ENCODE data around the gene NAA60. TPM values are rescaled to one million over a fixed set of nuclear protein-coding genes. Genes with fewer than 3 reads are reported as not detected.

Gene NAA60
- 40.2 to 59.7 TPM (median 55.5 TPM) in 5 replicates for total RNA-seq (2022; extraction: Qiagen RNA extraction)

DNA sequence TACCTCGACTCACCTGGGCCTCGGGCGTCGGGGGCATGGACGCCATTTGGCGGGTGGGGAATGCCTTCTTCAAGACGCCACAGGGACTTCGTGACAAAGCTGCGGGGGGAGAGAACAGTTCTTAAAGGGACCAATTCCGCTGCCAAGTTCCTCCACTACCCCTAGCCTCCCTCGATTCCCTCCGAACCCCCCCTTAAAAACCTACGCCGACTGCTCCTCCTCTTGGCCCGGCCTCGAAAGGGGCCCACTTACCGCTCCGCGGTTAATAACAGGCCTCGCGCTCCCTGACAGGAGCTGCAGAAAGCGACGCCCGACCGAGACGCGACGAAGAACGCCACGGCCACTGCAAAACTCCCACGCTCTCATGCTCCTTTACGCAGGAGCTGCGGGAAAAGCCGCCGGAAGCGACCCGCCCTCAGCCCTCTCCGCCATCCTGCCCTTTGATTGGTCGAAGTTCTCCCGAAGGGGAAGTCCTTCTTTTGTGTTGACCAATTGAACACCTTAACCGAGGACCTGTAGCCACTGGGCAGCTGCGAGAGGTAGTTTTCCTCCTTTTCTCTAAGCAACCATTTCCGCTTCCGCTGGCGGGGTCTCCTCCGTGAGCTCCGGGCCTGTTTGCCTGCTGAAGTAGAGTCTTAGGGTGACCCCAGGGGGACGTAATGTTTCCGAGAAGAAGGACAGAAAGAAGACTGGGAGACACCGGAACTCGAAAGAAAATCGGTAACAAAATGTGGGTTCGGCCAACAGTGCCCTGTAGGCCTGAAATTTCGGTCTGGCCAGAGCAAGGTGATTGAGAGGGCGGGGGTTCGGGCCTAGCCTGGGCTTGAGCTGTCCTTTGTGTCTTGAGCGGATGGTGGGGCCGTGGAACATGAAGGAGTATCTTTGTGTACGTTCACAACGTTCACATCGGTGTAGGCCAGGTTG lies at the start of gene NAA60, which contains the start of gene ZNF597:
Gene NAA60, plus strand, starts transcription at position 573 of the 924 bp plus-strand sequence. CDS start 32,548 bp downstream, outside the sequence.
Gene ZNF597, minus strand, starts transcription at position 397 of the 924 bp plus-strand sequence. Its CDS starts 351 bp downstream, at position 46.

DNA sequence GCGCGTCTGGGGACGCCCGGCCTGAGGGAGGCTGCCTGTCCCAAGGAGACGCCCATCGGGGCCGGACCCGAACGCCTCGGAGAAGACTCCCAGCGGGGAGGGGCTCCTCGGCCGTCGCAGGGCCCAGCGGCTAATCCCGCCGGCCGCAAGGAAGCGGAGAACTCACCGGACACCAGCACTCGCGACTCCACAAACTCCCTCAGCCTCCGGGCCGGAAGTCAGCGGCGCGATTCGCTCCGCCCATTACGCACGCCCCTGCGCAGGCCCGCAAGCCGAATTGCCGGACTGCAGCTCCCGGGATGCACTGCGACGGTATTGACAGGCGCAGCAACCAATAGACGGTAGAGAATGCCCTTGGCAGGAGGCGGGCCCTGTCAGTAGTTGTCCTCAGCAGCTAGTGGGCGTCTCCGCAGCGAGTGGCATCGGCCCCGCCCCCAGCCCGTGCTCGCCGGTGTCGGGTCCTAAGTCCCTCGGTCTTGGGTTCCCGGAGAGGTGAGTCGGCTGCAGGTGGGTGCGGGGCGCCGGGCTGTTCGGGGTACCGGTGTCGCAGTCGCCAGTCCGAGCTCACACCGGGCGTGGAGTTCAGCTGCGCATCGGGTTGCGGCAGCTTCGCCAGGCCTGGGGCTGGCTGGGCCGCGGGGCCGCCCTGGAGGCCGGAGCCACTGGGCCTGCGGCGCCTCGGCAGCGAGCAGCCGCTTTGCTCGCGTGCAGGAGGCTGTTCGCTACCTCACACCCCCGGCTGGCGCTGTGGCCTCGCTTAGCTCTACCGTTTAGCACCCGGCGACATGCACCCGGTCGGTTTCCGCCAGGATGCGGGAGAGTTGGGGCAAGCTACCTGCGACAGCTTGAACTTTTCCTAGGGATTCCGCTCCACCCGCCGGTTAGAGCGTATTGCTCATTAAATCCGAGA lies 42.4 kb upstream of the NAA60 start, which contains the start of the genes ZNF174 and ZSCAN32:
Gene ZNF174, plus strand, starts transcription at position 437 of the 910 bp plus-strand sequence. CDS start 790 bp downstream, outside the sequence.
Gene ZSCAN32, minus strand, starts transcription at position 226 of the 910 bp plus-strand sequence. CDS start 3,447 bp downstream, outside the sequence.

GRCh38 chr16:3495176-3495575 lies 51.7 kb downstream of the NAA60 start, which contains the start of gene C16orf90:
C16orf90 (minus strand) TSS chr16:3495489; CDS start chr16:3495421, 68 bp downstream.

Other genes starting within 250 kb of the NAA60 start
- gene ZNF200, start 208.5 kb upstream of the NAA60 start, total RNA-seq (2022; extraction: Qiagen RNA extraction): 7.8 to 9.4 TPM (median 8.4 TPM) in 5 replicates
- gene MEFV, start 187.0 kb upstream of the NAA60 start, total RNA-seq (2022; extraction: Qiagen RNA extraction): 0.03 to 0.07 TPM (median 0.07 TPM) in 3 of 5 replicates, not detected in the others
- 33.5 to 40.1 TPM (median 37.6 TPM) in 5 replicates for gene ZNF263, start 160.2 kb upstream of the NAA60 start, total RNA-seq (2022; extraction: Qiagen RNA extraction)
- 0.80 to 2.0 TPM (median 1.4 TPM) in 5 replicates for gene TIGD7, start 138.2 kb upstream of the NAA60 start, total RNA-seq (2022; extraction: Qiagen RNA extraction)
- 9.7 to 11.9 TPM (median 9.9 TPM) in 5 replicates for gene ZNF75A, start 138.2 kb upstream of the NAA60 start, total RNA-seq (2022; extraction: Qiagen RNA extraction)
- not detected in 5 replicates for gene OR2C1, start 87.8 kb upstream of the NAA60 start, total RNA-seq (2022; extraction: Qiagen RNA extraction)
- 11.5 to 16.5 TPM (median 15.6 TPM) in 5 replicates for gene ZSCAN32, start 42.7 kb upstream of the NAA60 start, total RNA-seq (2022; extraction: Qiagen RNA extraction)
- 11.8 to 13.7 TPM (median 13.3 TPM) in 5 replicates for gene ZNF174, start 42.5 kb upstream of the NAA60 start, total RNA-seq (2022; extraction: Qiagen RNA extraction)
- gene ZNF597, start 176 bp upstream of the NAA60 start, total RNA-seq (2022; extraction: Qiagen RNA extraction): 0.90 to 1.4 TPM (median 1.1 TPM) in 5 replicates
- gene C16orf90, start 51.8 kb downstream of the NAA60 start, total RNA-seq (2022; extraction: Qiagen RNA extraction): not detected in 5 replicates
- 19.0 to 24.2 TPM (median 20.4 TPM) in 5 replicates for gene CLUAP1, start 57.3 kb downstream of the NAA60 start, total RNA-seq (2022; extraction: Qiagen RNA extraction)
- gene NLRC3, start 133.7 kb downstream of the NAA60 start, total RNA-seq (2022; extraction: Qiagen RNA extraction): 0.01 to 0.05 TPM (median 0.02 TPM) in 4 of 5 replicates, not detected in the other
- gene SLX4, start 167.9 kb downstream of the NAA60 start, total RNA-seq (2022; extraction: Qiagen RNA extraction): 3.4 to 6.6 TPM (median 5.8 TPM) in 5 replicates
- 1.6 to 4.2 TPM (median 3.9 TPM) in 5 replicates for gene DNASE1, start 211.0 kb downstream of the NAA60 start, total RNA-seq (2022; extraction: Qiagen RNA extraction)